HG02763 (cell line): ENCODE data around the gene SLC16A3.
"Not testable (repeated sequence)": the region's sequence is repeated elsewhere in the genome, so short reads cannot be mapped to it uniquely, and the experiment has no call there.

ENCODE experiments used
- ATAC-seq: cut with Tn5 transposase; IDR thresholded peaks from one replicate; pipeline ENCODE4 v1.9.1; 2021; ENCODE audit warnings: mild to moderate bottlenecking, moderate library complexity; ENCODE audit not compliant: unreplicated experiment

SLC16A3 gene

DNA sequence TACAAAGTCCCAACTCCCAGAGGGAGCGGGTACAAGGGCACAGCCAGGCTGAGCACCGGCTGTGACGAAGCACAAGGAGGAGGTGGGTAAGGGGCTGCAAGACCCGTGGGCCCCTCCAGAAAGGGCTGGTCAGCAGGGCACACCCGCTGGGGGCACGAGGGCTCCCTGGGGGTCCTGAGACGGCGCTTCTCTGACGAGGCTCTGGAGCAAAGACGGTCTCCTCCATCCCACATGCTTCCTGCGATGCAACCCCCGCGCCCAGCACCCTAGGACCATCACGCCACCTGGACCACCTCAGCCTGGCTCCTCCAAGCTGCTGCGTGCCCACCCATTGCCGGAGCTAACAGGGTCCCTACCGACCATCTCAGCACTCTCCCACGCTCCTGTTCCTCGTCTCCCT, 24.9 kb upstream of the SLC16A3 start:
- no peak for ATAC-seq

- no peak for ATAC-seq
Observed at GRCh38 chr17:82204831-82205719, 23.8 kb upstream of the SLC16A3 start.

DNA sequence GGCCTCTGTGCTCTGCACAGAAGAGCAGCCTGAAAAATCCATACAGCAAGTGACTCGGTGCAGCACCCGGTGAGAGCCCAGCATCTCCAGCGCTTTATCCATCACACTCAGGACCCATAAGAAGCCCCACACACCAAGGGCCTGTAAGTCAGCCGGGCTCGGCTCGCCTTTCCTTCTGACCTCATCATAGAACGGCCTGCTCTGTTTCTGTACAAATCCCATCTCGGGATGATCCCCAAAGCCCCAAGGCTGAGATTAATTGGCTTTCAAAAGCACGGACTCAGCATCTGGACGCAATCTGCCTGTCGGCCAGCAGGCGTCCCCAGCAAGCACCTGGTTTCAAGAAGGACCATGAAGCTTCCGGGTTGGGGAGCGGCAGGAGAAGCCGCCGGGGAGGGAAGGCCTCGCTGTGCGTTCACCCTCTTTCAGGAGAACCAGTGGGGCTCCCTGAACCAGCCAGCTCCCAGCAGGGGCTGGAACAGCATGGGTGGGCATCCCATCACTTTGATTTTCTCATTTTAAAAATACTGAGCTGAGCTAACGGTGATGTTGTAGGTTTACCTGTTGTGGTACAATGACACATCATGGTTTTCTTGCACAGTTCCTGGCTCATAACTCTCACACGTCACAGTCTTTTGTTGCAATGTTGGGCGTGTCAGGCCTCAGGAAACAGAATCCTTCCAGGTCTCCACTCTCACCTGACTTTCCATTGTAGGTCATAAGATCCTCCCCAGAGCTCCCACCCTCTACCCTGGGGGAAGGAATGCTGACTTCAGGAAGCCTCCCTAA, 22.9 kb upstream of the SLC16A3 start:
- no peak for ATAC-seq

DNA sequence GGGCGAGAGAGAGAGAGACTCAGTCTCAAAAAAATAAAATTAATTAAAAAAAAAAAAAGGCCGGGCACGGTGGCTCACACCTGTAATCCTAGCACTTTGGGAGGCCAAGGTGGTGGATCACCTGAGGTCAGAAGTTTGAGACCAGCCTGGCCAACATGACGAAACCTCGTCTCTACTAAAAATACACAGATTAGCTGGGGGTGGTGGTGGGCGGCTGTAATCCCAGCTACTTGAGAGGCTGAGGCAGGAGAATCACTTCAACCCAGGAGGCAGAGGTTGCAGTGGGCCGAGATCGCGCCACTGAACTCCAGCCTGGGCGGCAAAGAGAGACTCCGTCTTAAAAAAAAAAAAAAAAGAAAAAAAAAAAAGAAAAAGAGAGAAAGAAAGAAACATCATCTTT, 18.2 kb upstream of the SLC16A3 start:
- not testable (repeated sequence) for ATAC-seq

DNA sequence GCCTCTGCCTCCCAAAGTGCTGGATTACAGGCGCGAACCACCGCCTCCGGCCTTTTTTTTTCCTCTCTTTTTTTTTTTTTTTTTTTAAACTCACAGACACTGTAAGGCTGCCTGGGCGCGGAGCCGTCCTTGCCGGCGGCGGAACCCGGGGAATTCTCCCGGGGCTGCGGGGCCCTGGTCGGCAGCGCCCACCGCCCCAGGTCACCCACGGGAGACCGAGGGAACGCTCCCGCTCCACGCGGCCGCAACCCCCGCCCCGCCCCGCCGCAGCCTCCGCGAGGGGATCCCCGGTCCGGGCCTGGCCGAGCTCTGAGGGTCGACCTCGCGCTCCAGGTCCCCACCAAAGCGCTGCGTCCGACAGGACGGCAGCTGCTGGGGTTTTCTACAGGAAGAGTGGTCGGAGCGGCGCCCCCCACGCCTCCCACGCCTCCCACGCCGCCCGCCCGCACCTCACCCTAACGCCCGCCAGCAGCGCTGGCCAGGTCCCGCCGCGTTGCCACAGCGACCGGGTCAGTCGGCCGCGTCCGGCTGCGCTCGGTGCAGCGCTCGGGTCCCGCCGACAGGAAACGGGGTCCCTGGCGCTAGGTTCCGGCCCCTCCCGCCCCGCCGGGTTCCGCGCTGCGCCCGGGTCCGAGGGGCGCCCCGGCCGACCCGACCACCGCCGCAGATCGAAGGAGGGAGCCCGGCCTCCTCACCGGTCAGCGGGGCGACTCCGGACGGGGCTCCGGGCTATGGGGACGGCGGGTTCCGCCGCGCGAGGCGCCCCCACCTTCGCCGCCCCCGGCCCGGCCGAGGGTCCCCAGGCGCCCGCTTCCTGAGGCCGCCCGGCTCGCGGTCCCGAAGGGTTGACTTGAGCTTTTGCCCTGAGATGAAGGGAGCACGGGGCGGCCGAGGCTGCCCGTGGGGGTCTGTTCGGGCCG, 16.3 kb upstream of the SLC16A3 start, which contains the start of gene CCDC57:
TSS of gene CCDC57 (minus strand) at position 512 of the 920 bp plus-strand sequence. CDS start 10,898 bp downstream, outside the sequence.
- ATAC-seq: peak; percentile 63

- ATAC-seq: no peak
Observed at GRCh38 chr17:82213251-82214011, 15.4 kb upstream of the SLC16A3 start.

DNA sequence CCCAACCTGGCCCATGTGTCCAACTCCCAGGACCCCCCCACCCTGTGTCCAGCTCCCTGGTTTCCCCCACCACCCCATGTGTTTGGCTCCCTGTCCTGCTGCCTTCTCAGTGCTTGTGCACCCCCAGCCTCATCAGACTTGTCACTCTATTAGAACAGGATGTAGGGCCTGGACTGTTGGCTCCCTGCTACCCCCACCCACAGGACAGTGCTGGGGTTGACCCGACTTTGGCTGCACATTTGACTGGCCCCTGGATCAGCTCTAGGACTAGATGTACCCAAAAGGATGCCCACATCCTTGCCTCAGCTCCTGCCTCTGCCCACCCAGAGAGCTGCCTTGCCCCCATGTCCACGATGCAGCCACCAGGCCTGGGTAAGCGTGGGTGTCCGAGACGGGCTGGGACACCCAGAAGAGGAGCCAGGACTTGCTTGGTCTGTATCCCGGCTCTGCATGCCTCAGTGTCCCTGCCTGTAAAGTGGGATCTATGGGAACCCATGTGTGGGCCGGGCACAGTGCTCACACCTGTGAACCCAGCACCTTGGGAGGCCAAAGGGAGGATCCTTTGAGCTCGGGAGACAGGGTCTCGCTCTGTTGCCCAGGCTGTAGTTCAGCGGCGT, 14.7 kb upstream of the SLC16A3 start:
- no peak for ATAC-seq

- ATAC-seq: no peak
Observed at GRCh38 chr17:82215095-82215971, 13.5 kb upstream of the SLC16A3 start.

GRCh38 chr17:82215972-82216300, 12.9 kb upstream of the SLC16A3 start:
- ATAC-seq: no peak

GRCh38 chr17:82216301-82217119, 12.3 kb upstream of the SLC16A3 start:
- ATAC-seq: no peak

DNA sequence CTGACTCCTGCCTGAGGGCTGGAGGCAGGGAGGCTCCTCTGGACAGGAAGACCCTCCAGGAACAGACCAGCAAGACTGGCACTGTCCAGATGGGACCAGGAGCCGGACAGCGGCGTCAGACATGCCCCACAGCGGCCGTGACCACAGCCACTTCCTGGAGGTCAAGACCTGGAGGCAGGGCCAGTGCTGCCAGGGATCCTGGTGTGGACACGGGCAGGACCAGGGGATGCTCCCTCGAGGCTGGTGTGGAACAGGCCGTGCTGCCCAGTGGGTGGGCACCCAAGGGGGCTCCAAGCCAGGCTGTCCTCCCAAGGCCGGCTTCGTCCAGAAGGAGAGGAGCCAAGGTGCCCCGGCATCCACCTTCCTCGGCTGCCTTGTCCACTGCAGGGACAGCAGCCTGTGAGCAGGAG, 11.7 kb upstream of the SLC16A3 start:
- ATAC-seq: no peak

DNA sequence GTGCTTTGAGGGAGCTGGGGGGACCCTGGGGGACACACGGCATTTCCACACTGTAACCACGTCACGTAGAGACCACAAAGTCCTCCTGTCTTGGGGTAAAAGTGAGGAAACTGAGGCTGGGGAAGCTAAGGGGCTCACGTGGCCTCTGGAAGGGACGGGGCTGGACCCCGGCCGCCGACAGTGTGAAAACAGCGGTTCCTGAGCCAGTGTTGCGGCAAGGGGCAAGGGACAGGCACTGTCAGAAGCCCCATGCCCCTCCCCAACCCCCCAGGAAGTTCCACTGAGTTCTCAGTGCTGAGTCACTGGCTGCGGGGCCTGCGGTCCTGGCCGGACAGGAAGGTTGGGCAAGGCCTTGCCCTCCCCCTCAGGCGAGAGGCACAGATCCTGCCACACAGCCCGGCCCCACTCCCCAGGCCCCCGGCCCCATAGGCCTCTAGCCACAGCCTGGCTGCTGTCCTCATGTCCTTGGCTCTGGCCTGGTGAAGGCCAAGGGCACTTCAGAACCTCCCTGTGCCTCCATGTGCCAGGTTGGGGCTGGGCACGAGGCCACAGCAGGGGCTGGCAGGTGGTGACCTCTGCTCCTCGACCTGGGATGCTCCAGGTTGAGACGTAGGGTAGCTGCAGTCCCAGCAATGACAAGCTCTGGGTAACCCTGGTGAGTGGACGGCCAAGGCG, 11.2 kb upstream of the SLC16A3 start:
- no peak for ATAC-seq

DNA sequence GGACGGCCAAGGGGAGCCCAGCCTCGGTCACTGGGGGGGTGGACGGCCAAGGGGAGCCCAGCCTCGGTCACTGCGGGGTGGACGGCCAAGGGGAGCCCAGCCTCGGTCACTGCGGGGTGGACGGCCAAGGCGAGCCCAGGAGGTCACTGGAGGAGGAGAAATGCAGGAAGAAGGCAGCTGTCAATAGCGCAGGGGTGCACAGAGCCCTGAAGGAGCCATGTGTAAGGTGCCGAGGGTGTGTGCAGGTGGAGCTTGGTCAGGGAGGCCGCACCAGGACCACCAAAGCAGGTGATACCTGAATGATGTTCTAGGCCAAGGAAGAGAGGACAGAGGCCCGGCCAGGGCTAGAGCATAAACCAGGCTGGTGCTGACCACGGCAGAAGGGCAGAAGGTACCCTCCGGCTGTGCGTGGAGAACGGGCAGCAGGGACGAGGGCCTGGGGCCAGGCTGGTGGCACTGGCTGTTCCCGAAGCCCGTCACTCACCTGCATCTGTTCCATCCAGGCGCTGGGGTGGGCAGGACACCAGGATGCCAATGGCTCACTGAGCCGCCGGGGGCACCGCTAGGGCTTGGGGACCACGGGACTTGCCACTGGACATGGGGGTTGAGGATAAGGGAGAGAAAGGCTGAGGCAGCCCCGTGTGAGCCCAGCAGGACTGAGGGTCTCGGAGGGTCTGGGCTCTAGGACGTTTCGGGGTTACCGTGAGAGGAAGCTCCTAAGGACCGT, 10.3 kb upstream of the SLC16A3 start:
- ATAC-seq: no peak

GRCh38 chr17:82219083-82219482, 9.8 kb upstream of the SLC16A3 start:
- no peak for ATAC-seq

DNA sequence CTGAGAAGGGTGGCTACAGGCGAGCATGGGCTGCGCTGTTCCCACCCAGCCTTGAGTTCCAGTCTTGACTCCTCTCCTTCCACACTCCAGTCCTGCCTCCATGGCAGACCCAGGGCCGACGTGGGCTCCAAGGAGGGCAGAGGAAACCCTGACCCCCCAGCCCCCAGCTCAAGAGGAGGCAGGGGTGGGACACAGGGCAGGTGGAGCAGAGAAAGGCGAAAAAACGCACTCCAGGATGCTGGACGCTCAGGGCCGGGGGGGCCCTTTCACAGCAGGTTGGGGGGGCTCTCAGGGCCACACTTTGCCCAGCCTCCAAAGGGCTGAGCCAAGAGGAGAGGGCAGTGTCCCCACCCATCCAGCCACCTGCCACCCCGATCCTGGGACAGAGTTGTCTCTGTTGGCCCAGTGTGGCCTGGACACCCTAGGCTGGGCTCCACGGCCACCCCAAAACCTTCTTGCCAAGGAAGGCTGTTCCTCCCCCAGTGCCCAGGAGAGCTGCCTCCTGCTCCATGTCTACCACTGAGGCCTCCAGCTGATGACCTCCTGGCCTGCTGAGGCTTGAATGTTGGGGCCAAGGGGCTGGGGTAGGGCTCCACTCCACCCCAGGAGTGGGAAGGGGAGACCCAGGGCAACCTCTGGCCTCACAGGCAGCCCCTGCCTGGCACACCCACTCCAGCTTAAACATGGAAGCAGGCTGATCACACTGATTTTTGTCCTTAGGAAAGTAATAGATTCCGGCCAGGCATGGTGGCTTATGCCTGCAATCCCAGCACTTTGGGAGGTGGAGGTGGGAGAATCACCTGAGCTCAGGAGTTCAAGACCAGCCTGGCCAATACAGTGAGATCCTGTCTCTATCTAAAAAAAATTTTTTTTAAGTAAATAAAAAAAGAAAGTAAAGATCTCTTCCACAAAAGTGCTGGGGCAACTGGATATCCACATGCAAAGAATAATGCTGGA, 8.8 kb upstream of the SLC16A3 start:
- no peak for ATAC-seq
